Measurements from ENCODE around the gene ITGB1.

Gene ITGB1

DNA sequence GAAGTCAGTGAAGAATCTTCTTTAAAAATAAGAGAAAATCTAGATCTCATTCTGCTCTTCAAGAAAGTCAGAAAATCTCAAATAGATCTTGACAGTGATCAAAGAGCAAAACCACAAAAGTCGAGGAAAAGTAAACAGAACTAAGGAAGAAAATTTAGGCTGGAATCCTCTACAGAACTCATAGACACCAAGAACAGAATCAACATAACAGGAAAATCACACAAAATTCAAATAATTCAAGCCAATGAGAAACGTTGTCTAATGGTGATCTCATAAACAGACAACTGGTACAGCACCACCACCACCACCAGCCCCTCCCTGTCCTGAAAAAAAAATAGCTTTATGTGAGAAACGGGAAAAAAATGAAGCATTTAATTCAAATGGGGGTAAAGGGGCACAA, 6.9 kb downstream of the ITGB1 start:
- no peak for DNase-seq (ENCODE audit: low read depth, low spot score)
- TF ChIP-seq, protein P1, sequence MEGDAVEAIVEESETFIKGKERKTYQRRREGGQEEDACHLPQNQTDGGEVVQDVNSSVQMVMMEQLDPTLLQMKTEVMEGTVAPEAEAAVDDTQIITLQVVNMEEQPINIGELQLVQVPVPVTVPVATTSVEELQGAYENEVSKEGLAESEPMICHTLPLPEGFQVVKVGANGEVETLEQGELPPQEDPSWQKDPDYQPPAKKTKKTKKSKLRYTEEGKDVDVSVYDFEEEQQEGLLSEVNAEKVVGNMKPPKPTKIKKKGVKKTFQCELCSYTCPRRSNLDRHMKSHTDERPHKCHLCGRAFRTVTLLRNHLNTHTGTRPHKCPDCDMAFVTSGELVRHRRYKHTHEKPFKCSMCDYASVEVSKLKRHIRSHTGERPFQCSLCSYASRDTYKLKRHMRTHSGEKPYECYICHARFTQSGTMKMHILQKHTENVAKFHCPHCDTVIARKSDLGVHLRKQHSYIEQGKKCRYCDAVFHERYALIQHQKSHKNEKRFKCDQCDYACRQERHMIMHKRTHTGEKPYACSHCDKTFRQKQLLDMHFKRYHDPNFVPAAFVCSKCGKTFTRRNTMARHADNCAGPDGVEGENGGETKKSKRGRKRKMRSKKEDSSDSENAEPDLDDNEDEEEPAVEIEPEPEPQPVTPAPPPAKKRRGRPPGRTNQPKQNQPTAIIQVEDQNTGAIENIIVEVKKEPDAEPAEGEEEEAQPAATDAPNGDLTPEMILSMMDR (IDR thresholded peaks at IDR 0.05; ENCODE audit: insufficient read depth, low read length, missing control alignments): no peak
- H3K4me3 ChIP-seq (ENCODE audit: low read depth, low read length): no peak overlapping the region
- ChIA-PET POLR2A (interaction anchor here (0.7 kb wide), 1 partner anchor 58 kb away, joined by 3 read pairs; no protein-coding TSS in a partner anchor), CTCF (interaction anchor here (1.0 to 2.3 kb wide), 2 partner anchors 15 to 58 kb away, joined by 3 to 5 read pairs; no protein-coding TSS in a partner anchor)

DNA sequence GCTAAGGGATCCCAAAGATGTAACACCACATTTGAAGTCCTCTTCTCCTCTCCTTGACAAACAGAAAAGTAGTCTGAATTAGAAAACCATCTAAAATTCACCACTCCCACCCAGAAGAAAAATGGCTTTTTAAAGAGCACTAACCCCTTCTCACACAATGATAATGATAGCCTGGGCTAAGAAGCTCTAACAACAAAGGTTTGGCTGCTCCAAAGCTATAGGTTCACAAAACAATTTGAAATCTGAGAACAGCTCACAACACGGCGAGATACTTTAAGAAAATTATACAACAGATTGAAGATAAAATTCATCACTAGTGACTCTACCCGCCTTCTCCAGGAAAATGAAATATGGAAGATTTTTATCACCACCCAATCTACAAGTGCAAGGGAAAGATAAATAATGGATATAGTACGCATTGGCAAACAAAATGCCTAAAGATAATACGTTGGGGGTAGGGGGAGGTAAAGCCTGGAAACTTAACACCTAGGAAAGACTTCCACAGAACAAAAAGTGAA, 7.4 kb downstream of the ITGB1 start:
- DNase-seq (ENCODE audit: low read depth, low spot score): no peak
- no peak overlapping the region for H3K4me3 ChIP-seq (ENCODE audit: low read depth, low read length)
- ChIA-PET CTCF (interaction anchor here (0.7 to 2.3 kb wide), 3 partner anchors 14 to 59 kb away, joined by 3 to 5 read pairs (median 3); no protein-coding TSS in a partner anchor), POLR2A (interaction anchor here (0.7 kb wide), 1 partner anchor 58 kb away, joined by 3 read pairs; no protein-coding TSS in a partner anchor)
- TF ChIP-seq, protein P1 (IDR thresholded peaks at IDR 0.05; ENCODE audit: insufficient read depth, low read length, missing control alignments): no peak

DNA sequence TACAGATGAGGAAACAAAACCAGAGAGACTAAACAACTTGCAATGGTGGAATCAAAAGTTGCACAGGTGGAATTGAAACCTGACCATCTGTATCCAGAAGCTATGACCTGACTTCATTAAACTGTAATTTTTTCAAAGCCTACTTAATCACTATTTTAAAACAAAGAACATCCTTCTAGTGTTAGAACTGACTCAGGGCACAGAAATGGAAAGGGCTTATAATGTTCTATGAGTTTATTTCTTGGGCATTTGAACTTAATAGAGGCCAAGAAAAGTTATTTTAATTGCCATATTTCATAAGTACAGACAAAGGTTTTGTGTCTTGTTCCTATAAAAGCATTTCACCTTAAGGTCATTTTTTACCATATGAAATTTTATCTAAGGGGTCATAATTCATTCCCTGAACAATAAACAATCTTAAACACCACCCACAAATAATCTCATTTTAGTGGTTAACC, 8.8 kb downstream of the ITGB1 start:
- CTCF ChIA-PET: no interaction called here
- TF ChIP-seq, protein P1 (IDR thresholded peaks at IDR 0.05; ENCODE audit: insufficient read depth, low read length, missing control alignments): no peak
- no peak for DNase-seq (ENCODE audit: low read depth, low spot score)
- no peak overlapping the region for H3K4me3 ChIP-seq (ENCODE audit: low read depth, low read length)
- POLR2A ChIA-PET: no interaction called here

DNA sequence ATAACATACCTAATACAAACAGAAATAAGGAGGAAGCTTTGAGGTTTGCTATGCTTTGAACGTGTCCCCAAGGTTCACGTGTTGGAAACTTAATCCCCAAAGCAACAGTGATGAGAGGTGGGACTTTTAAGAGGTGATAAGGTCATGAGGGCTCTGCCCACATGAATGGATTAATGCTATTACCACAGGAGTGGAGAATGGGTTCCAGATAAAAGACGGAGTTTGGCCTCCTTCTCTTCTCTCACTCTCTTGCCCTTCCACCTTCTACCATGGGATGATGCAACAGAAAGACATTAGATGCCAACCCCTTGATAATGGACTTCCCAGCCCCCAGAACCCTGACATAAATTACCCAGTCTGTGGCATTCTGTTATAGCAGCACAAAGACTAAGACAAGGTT, 9.6 kb downstream of the ITGB1 start:
- TF ChIP-seq, protein P1 (IDR thresholded peaks at IDR 0.05; ENCODE audit: insufficient read depth, low read length, missing control alignments): no peak
- ChIA-PET CTCF (no interaction called here), POLR2A (no interaction called here)
- no peak for DNase-seq (ENCODE audit: low read depth, low spot score)
- H3K4me3 ChIP-seq (ENCODE audit: low read depth, low read length): no peak overlapping the region

DNA sequence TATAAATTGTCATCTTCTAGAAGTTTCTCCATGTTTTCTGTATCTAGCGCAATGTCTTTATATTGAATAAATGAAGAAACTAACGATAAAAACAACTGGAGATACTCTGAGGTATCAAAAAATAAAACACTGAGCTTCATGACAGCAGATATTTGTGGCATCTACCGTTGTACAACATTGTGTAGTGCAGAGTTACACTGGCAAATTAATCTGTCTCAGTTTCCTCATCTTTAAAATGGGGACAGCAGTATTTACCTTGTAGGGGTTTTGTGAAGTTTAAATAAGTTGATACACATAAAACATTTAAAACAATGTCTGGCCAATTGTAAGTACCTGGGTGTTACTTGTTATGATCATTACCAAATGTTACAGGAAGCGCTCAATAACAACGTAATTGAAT, 10.4 kb downstream of the ITGB1 start:
- TF ChIP-seq, protein P1 (IDR thresholded peaks at IDR 0.05; ENCODE audit: insufficient read depth, low read length, missing control alignments): no peak
- H3K4me3 ChIP-seq (ENCODE audit: low read depth, low read length): no peak overlapping the region
- CTCF ChIA-PET: interaction anchor here (0.7 to 1.0 kb wide), 2 partner anchors 12 to 59 kb away, joined by 3 to 4 read pairs; no protein-coding TSS in a partner anchor
- no peak for DNase-seq (ENCODE audit: low read depth, low spot score)
- POLR2A ChIA-PET: no interaction called here

DNA sequence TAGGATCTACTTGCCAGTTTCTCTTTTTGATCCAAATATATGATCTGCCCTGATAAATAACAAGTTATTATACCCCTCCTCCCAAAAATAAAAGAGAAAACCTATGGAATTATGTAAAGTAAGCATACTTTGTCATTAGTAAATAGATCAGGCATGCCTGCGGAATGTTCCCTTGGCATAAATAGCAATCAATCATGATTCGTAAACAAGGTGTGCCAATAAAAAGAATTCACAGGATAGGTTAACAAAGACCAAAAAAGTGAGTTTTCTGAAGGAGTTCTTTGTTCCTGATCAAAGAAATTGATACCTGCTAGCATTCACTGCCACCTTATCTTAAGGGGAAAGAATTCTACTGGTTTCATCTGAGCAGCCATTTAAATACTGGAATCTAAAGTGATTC, 11.9 kb downstream of the ITGB1 start:
- no peak overlapping the region for H3K4me3 ChIP-seq (ENCODE audit: low read depth, low read length)
- CTCF ChIA-PET: no interaction called here
- TF ChIP-seq, protein P1 (IDR thresholded peaks at IDR 0.05; ENCODE audit: insufficient read depth, low read length, missing control alignments): no peak
- no peak for DNase-seq (ENCODE audit: low read depth, low spot score)
- POLR2A ChIA-PET: no interaction called here

All from AG04449 (cell line).